HG02870 (cell line): Measurements from ENCODE around the gene TMLHE.
"Not testable (repeated sequence)": the region's sequence is repeated elsewhere in the genome, so short reads cannot be mapped to it uniquely, and the experiment has no call there.

Experiments used
- ATAC-seq: cut with Tn5 transposase; IDR thresholded peaks from one replicate; pipeline ENCODE4 v1.9.1; 2021; ENCODE audit warnings: mild to moderate bottlenecking, moderate library complexity; ENCODE audit not compliant: unreplicated experiment

Gene TMLHE

GRCh38 chrX:155612312-155613224 lies at the start of gene TMLHE, which contains the start of gene SPRY3:
Gene TMLHE, minus strand, starts transcription at chrX:155612952. Its CDS starts 67,676 bp downstream, at chrX:155545276.
Gene SPRY3, plus strand, starts transcription at chrX:155612586.
- ATAC-seq = peak; percentile 87

GRCh38 chrX:155662282-155662681 lies 49.5 kb upstream of the TMLHE start:
- no peak for ATAC-seq

GRCh38 chrX:155645180-155645579 lies 32.4 kb upstream of the TMLHE start:
- ATAC-seq = no peak

- no peak for ATAC-seq
Observed at GRCh38 chrX:155643240-155643639, 30.5 kb upstream of the TMLHE start.

- ATAC-seq = not testable (repeated sequence)
Observed at GRCh38 chrX:155641371-155641770, 28.6 kb upstream of the TMLHE start.

GRCh38 chrX:155637714-155638113 lies 25.0 kb upstream of the TMLHE start:
- ATAC-seq = no peak

GRCh38 chrX:155635019-155635418 lies 22.3 kb upstream of the TMLHE start:
- not testable (repeated sequence) for ATAC-seq

- no peak for ATAC-seq
Observed at GRCh38 chrX:155632431-155633100, 19.8 kb upstream of the TMLHE start.

GRCh38 chrX:155620110-155620509 lies 7.4 kb upstream of the TMLHE start:
- ATAC-seq = not testable (repeated sequence)

- ATAC-seq = no peak
Observed at GRCh38 chrX:155615938-155616337, 3.2 kb upstream of the TMLHE start.

- no peak for ATAC-seq
Observed at GRCh38 chrX:155613927-155614559, 1.3 kb upstream of the TMLHE start.

- no peak for ATAC-seq
Observed at GRCh38 chrX:155611302-155611701, 1.4 kb downstream of the TMLHE start.

GRCh38 chrX:155592981-155593380 lies 19.8 kb downstream of the TMLHE start:
- ATAC-seq = no peak

- no peak for ATAC-seq
Observed at GRCh38 chrX:155592331-155592730, 20.4 kb downstream of the TMLHE start.

- ATAC-seq = no peak
Observed at GRCh38 chrX:155577682-155578081, 35.1 kb downstream of the TMLHE start.

- no peak for ATAC-seq
Observed at GRCh38 chrX:155563099-155563498, 49.7 kb downstream of the TMLHE start.

GRCh38 chrX:155544881-155545280 lies 67.9 kb downstream of the TMLHE start:
- no peak for ATAC-seq

- no peak for ATAC-seq
Observed at GRCh38 chrX:155535866-155536265, 76.9 kb downstream of the TMLHE start.

- no peak for ATAC-seq
Observed at GRCh38 chrX:155534800-155535199, 78.0 kb downstream of the TMLHE start.

- not testable (repeated sequence) for ATAC-seq
Observed at GRCh38 chrX:155527023-155527422, 85.7 kb downstream of the TMLHE start.

GRCh38 chrX:155514225-155514624 lies 98.5 kb downstream of the TMLHE start:
- ATAC-seq = no peak
